ENCODE data around the gene MYH15.

Gene MYH15

GRCh38 chr3:108416111-108416869 lies 94.1 kb downstream of the MYH15 start:
- FAIRE-seq (no peak), DNase-seq (ENCODE audit: low spot score) (no peak)

- no peak for FAIRE-seq
- no peak for DNase-seq (ENCODE audit: low spot score)
These were observed 94.7 kb downstream of the MYH15 start for GRCh38 chr3:108415661-108416060.

GRCh38 chr3:108414007-108414406 lies 96.4 kb downstream of the MYH15 start:
- DNase-seq (ENCODE audit: low spot score) (no peak), FAIRE-seq (no peak)

GRCh38 chr3:108412121-108412750 lies 98.2 kb downstream of the MYH15 start:
- DNase-seq (ENCODE audit: low spot score) (no peak), FAIRE-seq (no peak)

- FAIRE-seq (no peak), DNase-seq (ENCODE audit: low spot score) (no peak)
These were observed 99.8 kb downstream of the MYH15 start for GRCh38 chr3:108410531-108410984.

- no peak for DNase-seq (ENCODE audit: low spot score)
- FAIRE-seq: no peak
These were observed 100.6 kb downstream of the MYH15 start for GRCh38 chr3:108409800-108410178.

GRCh38 chr3:108408883-108409799 lies 101.3 kb downstream of the MYH15 start:
- FAIRE-seq: no peak
- no peak for DNase-seq (ENCODE audit: low spot score)

- DNase-seq (ENCODE audit: low spot score): no peak
These were observed 102.5 kb downstream of the MYH15 start for GRCh38 chr3:108407886-108408285.

GRCh38 chr3:108406661-108407206 lies 103.7 kb downstream of the MYH15 start:
- FAIRE-seq (peak; percentile 74), DNase-seq (ENCODE audit: low spot score) (peak; percentile 65)

More at GRCh38 chr3:108407886-108408285, 102.5 kb downstream of the MYH15 start:
- FAIRE-seq: no peak

- DNase-seq (ENCODE audit: low spot score) (no peak), FAIRE-seq (no peak)
These were observed 104.2 kb downstream of the MYH15 start for GRCh38 chr3:108406063-108406660.

GRCh38 chr3:108404368-108404767 lies 106.0 kb downstream of the MYH15 start:
- FAIRE-seq (no peak), DNase-seq (ENCODE audit: low spot score) (no peak)

- DNase-seq (ENCODE audit: low spot score) (no peak), FAIRE-seq (no peak)
These were observed 106.6 kb downstream of the MYH15 start for GRCh38 chr3:108403686-108404345.

- no peak for FAIRE-seq
- DNase-seq (ENCODE audit: low spot score): no peak
These were observed 107.2 kb downstream of the MYH15 start for GRCh38 chr3:108403198-108403597.

GRCh38 chr3:108401836-108402235 lies 108.6 kb downstream of the MYH15 start:
- FAIRE-seq (no peak), DNase-seq (ENCODE audit: low spot score) (no peak)

- no peak for DNase-seq (ENCODE audit: low spot score)
- no peak for FAIRE-seq
These were observed 111.9 kb downstream of the MYH15 start for GRCh38 chr3:108398510-108398909.

GRCh38 chr3:108396336-108396735 lies 114.1 kb downstream of the MYH15 start:
- DNase-seq (ENCODE audit: low spot score): no peak

GRCh38 chr3:108394563-108394962 lies 115.8 kb downstream of the MYH15 start:
- DNase-seq (ENCODE audit: low spot score): no peak
- FAIRE-seq: no peak

More at GRCh38 chr3:108396336-108396735, 114.1 kb downstream of the MYH15 start:
- no peak for FAIRE-seq

- DNase-seq (ENCODE audit: low spot score) (no peak), FAIRE-seq (no peak)
These were observed 116.4 kb downstream of the MYH15 start for GRCh38 chr3:108394016-108394415.

- DNase-seq (ENCODE audit: low spot score) (no peak), FAIRE-seq (no peak)
These were observed 117.1 kb downstream of the MYH15 start for GRCh38 chr3:108393128-108393900.
